Tibial artery (tissue), 4 donors: ENCODE results near the gene UST.
"Not testable (repeated sequence)": the region's sequence is repeated elsewhere in the genome, so short reads cannot be mapped to it uniquely, and the experiment has no call there.

ENCODE experiments used
- DNase-seq, 2 donors: peaks; one replicate each; pipeline ENCODE4 v3.0.0-alpha.2; 2019
- H3K27ac ChIP-seq, 2 donors: fragments of 200-600 bp; sonication (generic) in 1 of 2; 1 replicate in 1 of 2; 2 replicates in 1 of 2; pipeline ENCODE4 v1.5.1; 2018 to 2019; ENCODE audit warnings: mild to moderate bottlenecking in 1 of 2
- H3K27me3 ChIP-seq, 2 donors: fragments of 200-600 bp; sonication (generic) in 1 of 2; one replicate each; pipeline versions ENCODE4 v1.5.1 to v1.6.0; 2016 to 2019
- H3K36me3 ChIP-seq, 3 donors: fragments of 200-600 bp; sonication (generic) in 2 of 3; one replicate each; pipeline ENCODE4 v1.5.1; 2016 to 2019; ENCODE audit warnings: mild to moderate bottlenecking in 2 of 3
- H3K4me1 ChIP-seq, 4 donors: fragments of 200-600 bp; sonication (generic) in 2 of 4; 1 replicate in 3 of 4; 2 replicates in 1 of 4; pipeline ENCODE4 v1.5.1; 2016 to 2019
- H3K4me3 ChIP-seq, 2 donors: fragments of 200-600 bp; sonication (generic) in 1 of 2; 1 replicate in 1 of 2; 2 replicates in 1 of 2; pipeline ENCODE4 v1.5.1; 2018 to 2019; ENCODE audit warnings: mild to moderate bottlenecking in 2 of 2
- H3K9me3 ChIP-seq, 3 donors: fragments of 200-600 bp; sonication (generic) in 1 of 3; one replicate each; pipeline ENCODE4 v1.5.1; 2016 to 2019
- intact Hi-C: fragments of 100-400 bp; cut with DNase I; formaldehyde crosslinking; loops from one replicate; pipeline ENCODE4 v1.15.0; 2023; ENCODE audit warnings: low total_unique reads
- TF ChIP-seq, protein P1 (sequence below), 2 experiments: fragments of 200-600 bp in 1 of 2; fragments of 450-650 bp in 1 of 2; IDR thresholded peaks; one replicate each; pipeline ENCODE4 v1.5.1; 2017 to 2019; ENCODE audit warnings: antibody characterized with exemption in 2 of 2, mild to moderate bottlenecking in 1 of 2, moderate library complexity in 1 of 2

The UST gene

GRCh38 chr6:148974351-148974750 is 227.5 kb downstream of the UST start:
- TF ChIP-seq, protein P1, sequence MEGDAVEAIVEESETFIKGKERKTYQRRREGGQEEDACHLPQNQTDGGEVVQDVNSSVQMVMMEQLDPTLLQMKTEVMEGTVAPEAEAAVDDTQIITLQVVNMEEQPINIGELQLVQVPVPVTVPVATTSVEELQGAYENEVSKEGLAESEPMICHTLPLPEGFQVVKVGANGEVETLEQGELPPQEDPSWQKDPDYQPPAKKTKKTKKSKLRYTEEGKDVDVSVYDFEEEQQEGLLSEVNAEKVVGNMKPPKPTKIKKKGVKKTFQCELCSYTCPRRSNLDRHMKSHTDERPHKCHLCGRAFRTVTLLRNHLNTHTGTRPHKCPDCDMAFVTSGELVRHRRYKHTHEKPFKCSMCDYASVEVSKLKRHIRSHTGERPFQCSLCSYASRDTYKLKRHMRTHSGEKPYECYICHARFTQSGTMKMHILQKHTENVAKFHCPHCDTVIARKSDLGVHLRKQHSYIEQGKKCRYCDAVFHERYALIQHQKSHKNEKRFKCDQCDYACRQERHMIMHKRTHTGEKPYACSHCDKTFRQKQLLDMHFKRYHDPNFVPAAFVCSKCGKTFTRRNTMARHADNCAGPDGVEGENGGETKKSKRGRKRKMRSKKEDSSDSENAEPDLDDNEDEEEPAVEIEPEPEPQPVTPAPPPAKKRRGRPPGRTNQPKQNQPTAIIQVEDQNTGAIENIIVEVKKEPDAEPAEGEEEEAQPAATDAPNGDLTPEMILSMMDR (IDR thresholded peaks at IDR 0.05), result no peak
- Histone ChIP-seq H3K36me3 (no peaks in the 10 kb centered on the region), H3K9me3 (no peaks in the 10 kb centered on the region), H3K4me1 (peaks cover 0 to 12% (median 3%) of the 10 kb centered on the region in 4 donors), H3K4me3 (no peak overlapping the region), H3K27ac (no peak overlapping the region), H3K27me3 (no peaks in the 10 kb centered on the region)
- intact Hi-C loops, result no loop called here
- DNase-seq, result no peak

DNA sequence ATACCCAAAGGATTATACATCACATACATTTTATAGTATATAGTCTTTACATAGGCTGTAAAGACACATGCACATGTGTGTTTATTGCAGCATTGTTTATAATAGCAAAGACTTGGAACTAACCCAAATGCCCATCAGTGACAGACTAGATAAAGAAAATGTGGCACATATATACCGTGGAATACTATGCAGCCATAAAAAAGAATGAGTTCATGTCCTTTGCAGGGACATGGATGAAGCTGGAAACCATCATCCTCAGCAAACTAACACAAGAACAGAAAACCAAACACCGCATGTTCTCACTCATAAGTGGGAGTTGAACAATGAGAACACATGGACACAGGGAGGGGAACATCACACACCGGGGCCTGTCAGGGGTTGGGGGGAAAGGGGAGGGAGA is 231.5 kb downstream of the UST start:
- H3K4me1 ChIP-seq, H3K27me3 ChIP-seq, H3K4me3 ChIP-seq, DNase-seq, intact Hi-C loops, H3K27ac ChIP-seq, H3K9me3 ChIP-seq, H3K36me3 ChIP-seq: not testable (repeated sequence)

DNA sequence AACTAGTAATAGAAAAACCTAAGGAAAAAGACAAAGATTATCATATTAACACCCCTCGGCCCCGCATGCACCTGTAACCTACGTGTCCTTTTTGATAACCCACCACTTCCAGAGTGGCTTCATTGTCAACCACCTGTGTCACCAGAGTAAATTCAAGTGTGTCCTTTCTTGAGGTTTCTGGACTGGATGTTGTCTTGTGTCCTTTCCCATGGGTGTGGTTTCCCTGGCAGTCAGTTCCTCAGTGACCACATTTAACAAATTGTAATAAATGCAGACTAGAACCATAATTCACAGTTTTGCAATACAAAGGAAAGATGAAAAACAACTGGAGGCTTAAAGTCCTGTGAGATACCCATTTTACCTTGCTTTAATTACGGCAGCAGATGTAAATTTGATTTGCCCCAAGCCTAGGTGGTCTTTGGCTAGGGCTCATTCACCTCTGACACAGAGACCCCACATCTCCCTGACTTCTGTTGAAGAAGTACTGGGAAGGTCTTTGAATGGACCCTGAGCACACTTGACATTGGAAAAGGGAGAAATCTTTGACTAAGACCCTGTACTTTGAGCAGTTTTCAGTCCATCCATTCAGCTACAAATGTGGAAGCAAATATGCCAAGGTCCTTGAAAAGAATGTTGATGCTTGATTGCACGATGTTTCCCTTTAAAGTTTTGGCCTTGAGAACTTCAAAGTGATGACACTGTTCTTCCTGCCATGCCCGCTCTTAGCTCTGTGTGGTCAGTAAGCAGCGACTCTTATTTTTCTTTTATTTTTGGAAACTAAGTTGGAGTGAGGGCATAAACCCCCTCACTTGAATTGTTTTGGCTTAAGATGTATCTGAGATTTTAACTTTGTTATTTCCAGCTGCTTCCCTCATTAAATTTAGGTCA is 232.4 kb downstream of the UST start:
- Histone ChIP-seq H3K27ac (no peak overlapping the region), H3K27me3 (no peaks in the 10 kb centered on the region), H3K4me3 (no peak overlapping the region), H3K4me1 (no peaks in the 10 kb centered on the region), H3K9me3 (no peaks in the 10 kb centered on the region), H3K36me3 (no peaks in the 10 kb centered on the region)
- TF ChIP-seq, protein P1 (IDR thresholded peaks at IDR 0.05), result no peak
- intact Hi-C loops, result no loop called here
- no peak for DNase-seq

GRCh38 chr6:148980234-148980633 is 233.4 kb downstream of the UST start:
- Histone ChIP-seq H3K9me3 (no peaks in the 10 kb centered on the region), H3K36me3 (no peaks in the 10 kb centered on the region), H3K27me3 (no peaks in the 10 kb centered on the region), H3K4me3 (no peak overlapping the region), H3K27ac (no peak overlapping the region), H3K4me1 (no peaks in the 10 kb centered on the region)
- intact Hi-C loops, result no loop called here
- DNase-seq, result no peak
- TF ChIP-seq, protein P1 (IDR thresholded peaks at IDR 0.05), result no peak

DNA sequence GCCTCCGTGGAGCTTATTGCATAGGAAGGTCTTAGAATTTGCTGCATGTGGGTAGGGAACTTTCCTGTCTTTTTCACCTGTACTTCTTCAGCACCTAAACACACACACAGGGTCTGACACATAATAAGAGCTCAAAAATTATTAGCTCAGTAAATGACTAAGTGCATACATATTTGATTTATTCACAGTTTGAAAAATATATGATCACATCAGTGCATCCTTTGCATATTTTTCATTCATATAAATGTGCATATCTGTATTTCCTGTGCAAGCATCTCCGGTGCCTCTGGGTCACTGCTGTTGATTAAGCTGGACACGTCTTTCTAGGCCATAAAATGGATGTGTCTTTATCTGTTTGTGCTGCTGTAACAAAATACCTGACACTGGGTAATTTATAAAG is 234.7 kb downstream of the UST start:
- TF ChIP-seq, protein P1 (IDR thresholded peaks at IDR 0.05), result no peak

GRCh38 chr6:148983101-148983761 is 236.4 kb downstream of the UST start:
- H3K4me1 ChIP-seq, result no peaks in the 10 kb centered on the region

More for the DNA sequence above, 234.7 kb downstream of the UST start:
- intact Hi-C loops, result no loop called here
- no peak overlapping the region for H3K27ac ChIP-seq
- no peaks in the 10 kb centered on the region for H3K36me3 ChIP-seq
- no peak for DNase-seq
- H3K4me3 ChIP-seq, result no peak overlapping the region
- no peaks in the 10 kb centered on the region for H3K9me3 ChIP-seq
- no peaks in the 10 kb centered on the region for H3K4me1 ChIP-seq
- H3K27me3 ChIP-seq, result no peaks in the 10 kb centered on the region

More at GRCh38 chr6:148983101-148983761, 236.4 kb downstream of the UST start:
- TF ChIP-seq, protein P1 (IDR thresholded peaks at IDR 0.05), result no peak
- Histone ChIP-seq H3K9me3 (no peaks in the 10 kb centered on the region), H3K36me3 (no peaks in the 10 kb centered on the region), H3K4me3 (no peak overlapping the region), H3K27ac (no peak overlapping the region), H3K27me3 (no peaks in the 10 kb centered on the region)
- DNase-seq, result no peak
- intact Hi-C loops, result no loop called here
